Spleen (tissue), 11 donors: ENCODE results near the gene ADAM19. TPM values are rescaled to one million over a fixed set of nuclear protein-coding genes. Genes with fewer than 3 reads are reported as not detected.

Experiments
- DNase-seq: peaks from one replicate; pipeline ENCODE4 v3.0.0-alpha.2; 2020
- H3K27ac ChIP-seq, 8 donors: fragments of 200-600 bp; sonication (generic) in 7 of 8; 1 replicate in 4 of 8; 2 replicates in 4 of 8; pipeline versions ENCODE4 v1.5.0 to v1.8.0; 2016 to 2021; ENCODE audit warnings: inconsistent platforms in 4 of 8, mild to moderate bottlenecking in 4 of 8, moderate library complexity in 1 of 8
- H3K27me3 ChIP-seq, 7 donors: fragments of 200-600 bp; sonication (generic) in 6 of 7; replicated peaks in 1 of 7; 1 replicate in 4 of 7; 2 replicates in 3 of 7; pipeline versions ENCODE4 v1.5.0 to v1.8.0; 2016 to 2021; ENCODE audit warnings: inconsistent platforms in 3 of 7, mild to moderate bottlenecking in 1 of 7
- H3K36me3 ChIP-seq, 6 donors: fragments of 200-600 bp; sonication (generic) in 5 of 6; 1 replicate in 4 of 6; 2 replicates in 2 of 6; pipeline versions ENCODE4 v1.5.0 to v1.8.0; 2016 to 2021; ENCODE audit warnings: inconsistent platforms in 2 of 6
- H3K4me1 ChIP-seq, 6 donors: fragments of 200-600 bp; sonication (generic) in 5 of 6; 1 replicate in 3 of 6; 2 replicates in 3 of 6; pipeline versions ENCODE4 v1.5.0 to v1.8.0; 2016 to 2021; ENCODE audit warnings: inconsistent platforms in 3 of 6
- H3K4me3 ChIP-seq, 8 donors: fragments of 200-600 bp; sonication (generic) in 7 of 8; 1 replicate in 4 of 8; 2 replicates in 4 of 8; pipeline versions ENCODE4 v1.5.0 to v1.8.0; 2016 to 2021; ENCODE audit warnings: inconsistent platforms in 4 of 8, mild to moderate bottlenecking in 4 of 8, moderate library complexity in 2 of 8
- H3K9me3 ChIP-seq, 8 donors: fragments of 200-600 bp; sonication (generic) in 7 of 8; 1 replicate in 4 of 8; 2 replicates in 4 of 8; pipeline versions ENCODE4 v1.5.0 to v1.8.0; 2016 to 2021; ENCODE audit warnings: inconsistent platforms in 4 of 8
- CTCF ChIP-seq, 11 experiments: fragments of 200-600 bp in 7 of 11; fragments of 450-650 bp in 4 of 11; sonication (generic) in 4 of 11; IDR thresholded peaks in 8 of 11; conservative IDR thresholded peaks in 3 of 11; 1 replicate in 7 of 11; 2 replicates in 4 of 11; pipeline versions ENCODE4 v1.4.0 to v1.8.0; 2016 to 2021; ENCODE audit warnings: antibody characterized with exemption in 11 of 11, inconsistent platforms in 4 of 11, mild to moderate bottlenecking in 1 of 11
- POLR2A ChIP-seq, 3 donors: fragments of 450-650 bp; IDR thresholded peaks; one replicate each; pipeline ENCODE4 v1.5.1; 2017; ENCODE audit warnings: antibody characterized with exemption in 3 of 3, mild to moderate bottlenecking in 1 of 3
- POLR2AphosphoS5 ChIP-seq, 3 donors: sonication (generic); formaldehyde crosslinking; IDR thresholded peaks; one replicate each; pipeline ENCODE4 v1.5.1; 2017; ENCODE audit warnings: antibody characterized with exemption in 3 of 3
- WGBS, 5 donors: extraction: QIAGEN DNeasy Blood & Tissue Kit in 3 of 5; methylation state at CpG; one replicate each; pipeline versions ENCODE4 v1.1.5 to v1.1.7; 2013 to 2018; 5-methylcytosine and 5-hydroxymethylcytosine counted together
- intact Hi-C: fragments of 100-400 bp; cut with DNase I; formaldehyde crosslinking; loops from one replicate; pipeline ENCODE4 v1.15.0; 2023; ENCODE audit warnings: low total_unique reads
- polyA plus RNA-seq, 3 donors: library from polyadenylated mRNA; stranded (reverse); fragments of 200-250 nt; gene quantifications; one replicate each; pipeline ENCODE4 v1.2.1, GENCODE V29; 2013
- total RNA-seq, 7 donors: library from RNA; depleted of rRNA in 3 of 7; stranded (reverse); fragments of >200 nt in 3 of 7; fragmentation: NEBNext Ultra II Directional in 4 of 7; extraction: Animal tissue kit (Norgen Biotek cat#: 25700) in 4 of 7; gene quantifications; one replicate each; pipeline versions ENCODE4 v1.1.0 to v1.2.1, GENCODE V29; 2016 to 2021
- donor health status: healthy with polysubstance abuse.
- donor health status: DM: no; HTN: no; CAD: no; lungs with moderate emphysema.
- donor health status: DM: no; HTN: no; CAD: no.
- donor health status: Bipolar disorder and iron deficiency.
- donor health status: healthy.
- donor health status: DM: no; HTN: no; CAD: no.
- donor health status: DM: yes; HTN: yes; CAD: no.

The ADAM19 gene
- total and polyA plus RNA-seq, 10 donors, result 10.9 to 71.1 (median 51.5) TPM

DNA sequence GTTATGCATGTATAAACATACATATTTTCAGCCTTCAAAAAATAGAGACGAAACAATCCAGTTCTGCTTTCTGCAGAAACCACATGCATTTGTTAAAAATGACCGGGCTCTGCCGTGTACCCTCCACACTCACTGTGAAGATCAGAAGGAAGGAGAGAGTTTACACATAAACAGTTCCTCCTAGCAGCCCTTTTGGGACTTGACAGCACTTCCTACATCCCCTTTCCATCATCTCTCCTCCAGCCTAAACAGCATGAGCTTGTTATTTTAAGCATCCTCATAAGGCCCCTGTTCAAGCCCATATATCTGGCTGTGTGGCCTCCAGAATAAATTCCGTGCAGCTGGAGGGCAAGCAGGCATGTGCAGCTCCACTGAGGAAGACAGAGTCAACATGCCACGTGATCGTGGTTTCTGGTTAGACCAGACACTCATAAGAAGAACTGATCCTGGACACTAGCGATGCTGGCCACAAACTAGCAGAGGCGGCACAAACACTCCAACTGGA is 73.4 kb downstream of the ADAM19 start:
- peak overlapping the region in 1 of 8 donors; percentile 2 for H3K4me3 ChIP-seq
- H3K27me3 ChIP-seq, result no peaks in the 10 kb centered on the region
- 35 to 48% (median 38%) methylated on average over 8 of the region's 8 CpGs for WGBS, 5 donors
- H3K27ac ChIP-seq, result peak overlapping the region; percentile 46 to 90 (median 73)
- H3K4me1 ChIP-seq, result peaks cover 16 to 76% (median 48%) of the 10 kb centered on the region in 6 donors
- intact Hi-C loops, result no loop called here
- no peak for DNase-seq
- H3K9me3 ChIP-seq, result no peaks in the 10 kb centered on the region
- TF ChIP-seq POLR2A (IDR thresholded peaks at IDR 0.05) (no peak), POLR2AphosphoS5 (IDR thresholded peaks at IDR 0.05) (peak in 1 of 3 donors; percentile 75)
- peaks cover 3 to 100% (median 13%) of the 10 kb centered on the region in 6 donors for H3K36me3 ChIP-seq

GRCh38 chr5:157497875-157498611 is 77.5 kb downstream of the ADAM19 start:
- peak overlapping the region in 3 of 8 donors; percentile 7 to 67 (median 28) for H3K27ac ChIP-seq
- intact Hi-C loops, result no loop called here
- 93 to 96% (median 94%) methylated on average over 9 to 10 of the region's 10 CpGs for WGBS, 5 donors
- H3K27me3 ChIP-seq, result no peaks in the 10 kb centered on the region
- H3K4me3 ChIP-seq, result no peak overlapping the region
- TF ChIP-seq POLR2A (IDR thresholded peaks at IDR 0.05) (no peak), POLR2AphosphoS5 (IDR thresholded peaks at IDR 0.05) (peak in 1 of 3 donors; percentile 62)
- no peaks in the 10 kb centered on the region for H3K9me3 ChIP-seq
- peaks cover 7 to 57% (median 24%) of the 10 kb centered on the region in 6 donors for H3K4me1 ChIP-seq
- peaks cover 3 to 100% (median 34%) of the 10 kb centered on the region in 6 donors for H3K36me3 ChIP-seq
- DNase-seq, result no peak

DNA sequence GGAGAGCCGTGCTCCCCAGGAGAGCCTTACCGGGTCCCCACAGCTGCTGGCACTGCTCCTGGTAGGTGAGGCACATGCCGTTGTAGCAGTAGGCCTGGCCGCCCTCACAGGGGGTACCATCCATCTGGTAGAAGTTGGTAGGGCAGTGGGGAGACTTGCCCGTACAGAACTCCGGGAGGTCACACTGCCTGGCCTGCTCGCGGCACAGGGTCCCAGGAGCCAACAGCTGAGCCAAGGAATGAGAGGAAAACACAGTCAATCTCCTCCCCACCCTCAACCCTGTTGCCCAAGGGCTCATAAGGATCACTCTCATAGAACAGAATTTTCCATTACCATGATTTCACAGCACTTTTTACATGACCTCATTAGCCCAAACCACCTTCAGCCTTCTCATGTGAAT is 78.7 kb downstream of the ADAM19 start:
- H3K27me3 ChIP-seq, result no peaks in the 10 kb centered on the region
- H3K4me1 ChIP-seq, result peaks cover 4 to 45% (median 12%) of the 10 kb centered on the region in 6 donors
- TF ChIP-seq POLR2AphosphoS5 (IDR thresholded peaks at IDR 0.05), result peak in 2 of 3 donors; percentile 21 to 47
- no peak for TF ChIP-seq CTCF (IDR thresholded peaks at IDR 0.05 in 8 of 11, conservative IDR thresholded peaks at IDR 0.05 in 3 of 11)
- WGBS, 5 donors, result 90 to 98% (median 97%) methylated on average over 5 to 8 of the region's 8 CpGs
- no peak for DNase-seq
- H3K36me3 ChIP-seq, result peaks cover 6 to 100% (median 41%) of the 10 kb centered on the region in 6 donors
- intact Hi-C loops, result no loop called here
- no peaks in the 10 kb centered on the region for H3K9me3 ChIP-seq
- peak overlapping the region in 2 of 8 donors; percentile 14 to 67 for H3K27ac ChIP-seq
- H3K4me3 ChIP-seq, result no peak overlapping the region

DNA sequence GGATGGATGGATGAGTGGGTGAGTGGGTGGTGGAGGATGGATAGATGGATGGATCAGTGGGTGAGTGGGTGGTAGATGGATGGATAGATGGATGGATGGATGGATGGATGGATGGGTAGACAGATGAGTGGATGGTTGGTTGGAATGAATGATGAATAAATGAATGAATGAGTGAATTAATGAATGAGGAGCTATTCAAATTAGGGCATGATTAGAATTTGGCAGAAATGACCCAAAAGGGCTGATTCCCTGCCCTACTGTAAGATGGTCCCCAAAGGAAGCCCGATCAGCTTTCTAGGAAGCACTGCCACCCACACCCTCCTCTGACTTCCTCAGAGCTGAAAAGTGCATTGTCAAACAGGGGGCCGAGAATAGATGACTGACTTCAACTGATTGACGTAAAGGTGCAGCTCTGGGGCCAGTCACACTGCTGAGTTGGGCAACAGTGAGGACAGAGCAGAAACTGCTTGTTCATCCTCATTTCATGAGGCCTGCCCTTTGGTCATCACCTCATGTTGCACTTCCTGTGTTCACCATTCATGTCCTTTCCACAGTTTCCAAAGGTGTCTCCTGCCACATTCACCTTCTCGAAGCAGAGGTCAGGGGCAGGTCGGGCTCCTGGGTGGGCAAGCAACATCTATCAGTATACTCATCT is 81.3 kb downstream of the ADAM19 start:
- WGBS, 5 donors, result 51 to 74% (median 59%) methylated on average over 5 of the region's 5 CpGs
- peak; percentile 83 for DNase-seq
- no peaks in the 10 kb centered on the region for H3K27me3 ChIP-seq
- H3K4me3 ChIP-seq, result no peak overlapping the region
- H3K36me3 ChIP-seq, result peaks cover 11 to 100% (median 60%) of the 10 kb centered on the region in 6 donors
- H3K27ac ChIP-seq, result peak overlapping the region in 7 of 8 donors; percentile 15 to 77 (median 62)
- peaks cover 0 to 21% (median 3%) of the 10 kb centered on the region in 6 donors for H3K4me1 ChIP-seq
- H3K9me3 ChIP-seq, result no peaks in the 10 kb centered on the region
- TF ChIP-seq CTCF (IDR thresholded peaks at IDR 0.05 in 8 of 11, conservative IDR thresholded peaks at IDR 0.05 in 3 of 11), result no peak
- TF ChIP-seq POLR2AphosphoS5 (IDR thresholded peaks at IDR 0.05), result peak in 1 of 3 donors; percentile 80
- TF ChIP-seq POLR2A (IDR thresholded peaks at IDR 0.05), result no peak
- intact Hi-C loops, result no loop called here
